ENCODE measurements around the gene CHID1.
A peak's percentile ranks its signal among the peaks of the same experiment; 100 is the strongest.

CHID1 gene

GRCh38 chr11:824942-825341, 85.7 kb downstream of the CHID1 start:
- CTCF ChIA-PET: no interaction called here
- DNase-seq (ENCODE audit: low spot score): no peak
- POLR2A ChIA-PET (ENCODE audit: low non-redundant PET): no interaction called here
- no peak for TF ChIP-seq CTCF (conservative IDR thresholded peaks at IDR 0.05; ENCODE audit: low read depth)
- no peak overlapping the region; the same call in 1 of the 2 replicates for H3K27ac ChIP-seq

- CTCF ChIA-PET: no interaction called here
- POLR2A ChIA-PET (ENCODE audit: low non-redundant PET): no interaction called here
- no peak for TF ChIP-seq CTCF (conservative IDR thresholded peaks at IDR 0.05; ENCODE audit: low read depth)
- H3K27ac ChIP-seq: no peak overlapping the region
- DNase-seq (ENCODE audit: low spot score): no peak
Observed at GRCh38 chr11:824292-824880, 86.2 kb downstream of the CHID1 start.

GRCh38 chr11:823441-824291, 86.9 kb downstream of the CHID1 start:
- CTCF ChIA-PET: no interaction called here
- no peak for DNase-seq (ENCODE audit: low spot score)

GRCh38 chr11:821512-822371, 88.9 kb downstream of the CHID1 start:
- POLR2A ChIA-PET (ENCODE audit: low non-redundant PET): interaction anchor here (0.6 to 2.0 kb wide), 3 partner anchors 13 to 21 kb away, joined by 3 to 6 read pairs (median 3); partner anchors contain the start of genes POLR2L and TSPAN4
- DNase-seq (ENCODE audit: low spot score): no peak
- no peak for TF ChIP-seq CTCF (conservative IDR thresholded peaks at IDR 0.05; ENCODE audit: low read depth)
- CTCF ChIA-PET: no interaction called here
- peak overlapping the region; percentile 97 for H3K27ac ChIP-seq

More at GRCh38 chr11:823441-824291, 86.9 kb downstream of the CHID1 start:
- POLR2A ChIA-PET (ENCODE audit: low non-redundant PET): interaction anchor here (0.7 kb wide), 1 partner anchor 12 kb away, joined by 8 read pairs; no protein-coding TSS in a partner anchor
- TF ChIP-seq CTCF (conservative IDR thresholded peaks at IDR 0.05; ENCODE audit: low read depth): no peak
- peak overlapping the region; percentile 97 for H3K27ac ChIP-seq

- CTCF ChIA-PET: no interaction called here
- POLR2A ChIA-PET (ENCODE audit: low non-redundant PET): interaction anchor here (1.5 to 2.0 kb wide), 2 partner anchors 17 kb away, joined by 3 to 6 read pairs; no protein-coding TSS in a partner anchor
- no peak for TF ChIP-seq CTCF (conservative IDR thresholded peaks at IDR 0.05; ENCODE audit: low read depth)
- no peak for DNase-seq (ENCODE audit: low spot score)
- H3K27ac ChIP-seq: peak overlapping the region; percentile 97
Observed at GRCh38 chr11:820655-821511, 89.7 kb downstream of the CHID1 start.
